Right lung (tissue), 5 donors: ENCODE data around the gene TTC7B. TPM values are rescaled to one million over a fixed set of nuclear protein-coding genes. Genes with fewer than 3 reads are reported as not detected.

Source experiments
- DNase-seq, 2 donors: peaks; one replicate each; pipeline ENCODE4 v3.0.0-alpha.2; 2013
- polyA plus RNA-seq, 5 donors: library from polyadenylated mRNA; unstranded; fragments of 120-200 nt; gene quantifications; one replicate each; pipeline versions ENCODE4 v1.2.1 to v1.2.3, GENCODE V29; 2013; ENCODE audit warnings: inconsistent platforms in 1 of 5, low replicate concordance in 1 of 5; ENCODE audit not compliant: insufficient read length in 5 of 5, insufficient read depth in 1 of 5

The TTC7B gene
- polyA plus RNA-seq, 5 donors: 32.7 to 45.8 (median 41.7) TPM

GRCh38 chr14:90808759-90809529 lies 7.3 kb downstream of the TTC7B start:
- DNase-seq: no peak

- no peak for DNase-seq
Measured at GRCh38 chr14:90807060-90807459, 9.2 kb downstream of the TTC7B start.

GRCh38 chr14:90805662-90806540 lies 10.3 kb downstream of the TTC7B start:
- no peak for DNase-seq

GRCh38 chr14:90805084-90805391 lies 11.2 kb downstream of the TTC7B start:
- DNase-seq: no peak

GRCh38 chr14:90804292-90805083 lies 11.7 kb downstream of the TTC7B start:
- DNase-seq: no peak

- no peak for DNase-seq
Measured at GRCh38 chr14:90803249-90803648, 13.0 kb downstream of the TTC7B start.

GRCh38 chr14:90799420-90799819 lies 16.8 kb downstream of the TTC7B start:
- no peak for DNase-seq

GRCh38 chr14:90797919-90798318 lies 18.3 kb downstream of the TTC7B start:
- no peak for DNase-seq

- DNase-seq: no peak
Measured at GRCh38 chr14:90797451-90797850, 18.8 kb downstream of the TTC7B start.

- no peak for DNase-seq
Measured at GRCh38 chr14:90796329-90796728, 19.9 kb downstream of the TTC7B start.

GRCh38 chr14:90795744-90796143 lies 20.5 kb downstream of the TTC7B start:
- DNase-seq: no peak

- no peak for DNase-seq
Measured at GRCh38 chr14:90791486-90791885, 24.7 kb downstream of the TTC7B start.

- no peak for DNase-seq
Measured at GRCh38 chr14:90788031-90788430, 28.2 kb downstream of the TTC7B start.

GRCh38 chr14:90785876-90786450 lies 30.3 kb downstream of the TTC7B start:
- no peak for DNase-seq

GRCh38 chr14:90785471-90785870 lies 30.8 kb downstream of the TTC7B start:
- DNase-seq: no peak

- DNase-seq: no peak
Measured at GRCh38 chr14:90784621-90785270, 31.5 kb downstream of the TTC7B start.

GRCh38 chr14:90783344-90783743 lies 32.9 kb downstream of the TTC7B start:
- DNase-seq: no peak

GRCh38 chr14:90782892-90783291 lies 33.3 kb downstream of the TTC7B start:
- DNase-seq: no peak

- no peak for DNase-seq
Measured at GRCh38 chr14:90781876-90782275, 34.4 kb downstream of the TTC7B start.

GRCh38 chr14:90781344-90781761 lies 34.9 kb downstream of the TTC7B start:
- no peak for DNase-seq

- no peak for DNase-seq
Measured at GRCh38 chr14:90780519-90780918, 35.7 kb downstream of the TTC7B start.
